Measurements from ENCODE around the gene C2orf15.
A peak's percentile ranks its signal among the peaks of the same experiment; 100 is the strongest.

Gene C2orf15

GRCh38 chr2:99180755-99181623 is 39.5 kb downstream of the C2orf15 start, which contains the start of the genes MITD1 and MRPL30 (continued):
- TF ChIP-seq, protein P1, sequence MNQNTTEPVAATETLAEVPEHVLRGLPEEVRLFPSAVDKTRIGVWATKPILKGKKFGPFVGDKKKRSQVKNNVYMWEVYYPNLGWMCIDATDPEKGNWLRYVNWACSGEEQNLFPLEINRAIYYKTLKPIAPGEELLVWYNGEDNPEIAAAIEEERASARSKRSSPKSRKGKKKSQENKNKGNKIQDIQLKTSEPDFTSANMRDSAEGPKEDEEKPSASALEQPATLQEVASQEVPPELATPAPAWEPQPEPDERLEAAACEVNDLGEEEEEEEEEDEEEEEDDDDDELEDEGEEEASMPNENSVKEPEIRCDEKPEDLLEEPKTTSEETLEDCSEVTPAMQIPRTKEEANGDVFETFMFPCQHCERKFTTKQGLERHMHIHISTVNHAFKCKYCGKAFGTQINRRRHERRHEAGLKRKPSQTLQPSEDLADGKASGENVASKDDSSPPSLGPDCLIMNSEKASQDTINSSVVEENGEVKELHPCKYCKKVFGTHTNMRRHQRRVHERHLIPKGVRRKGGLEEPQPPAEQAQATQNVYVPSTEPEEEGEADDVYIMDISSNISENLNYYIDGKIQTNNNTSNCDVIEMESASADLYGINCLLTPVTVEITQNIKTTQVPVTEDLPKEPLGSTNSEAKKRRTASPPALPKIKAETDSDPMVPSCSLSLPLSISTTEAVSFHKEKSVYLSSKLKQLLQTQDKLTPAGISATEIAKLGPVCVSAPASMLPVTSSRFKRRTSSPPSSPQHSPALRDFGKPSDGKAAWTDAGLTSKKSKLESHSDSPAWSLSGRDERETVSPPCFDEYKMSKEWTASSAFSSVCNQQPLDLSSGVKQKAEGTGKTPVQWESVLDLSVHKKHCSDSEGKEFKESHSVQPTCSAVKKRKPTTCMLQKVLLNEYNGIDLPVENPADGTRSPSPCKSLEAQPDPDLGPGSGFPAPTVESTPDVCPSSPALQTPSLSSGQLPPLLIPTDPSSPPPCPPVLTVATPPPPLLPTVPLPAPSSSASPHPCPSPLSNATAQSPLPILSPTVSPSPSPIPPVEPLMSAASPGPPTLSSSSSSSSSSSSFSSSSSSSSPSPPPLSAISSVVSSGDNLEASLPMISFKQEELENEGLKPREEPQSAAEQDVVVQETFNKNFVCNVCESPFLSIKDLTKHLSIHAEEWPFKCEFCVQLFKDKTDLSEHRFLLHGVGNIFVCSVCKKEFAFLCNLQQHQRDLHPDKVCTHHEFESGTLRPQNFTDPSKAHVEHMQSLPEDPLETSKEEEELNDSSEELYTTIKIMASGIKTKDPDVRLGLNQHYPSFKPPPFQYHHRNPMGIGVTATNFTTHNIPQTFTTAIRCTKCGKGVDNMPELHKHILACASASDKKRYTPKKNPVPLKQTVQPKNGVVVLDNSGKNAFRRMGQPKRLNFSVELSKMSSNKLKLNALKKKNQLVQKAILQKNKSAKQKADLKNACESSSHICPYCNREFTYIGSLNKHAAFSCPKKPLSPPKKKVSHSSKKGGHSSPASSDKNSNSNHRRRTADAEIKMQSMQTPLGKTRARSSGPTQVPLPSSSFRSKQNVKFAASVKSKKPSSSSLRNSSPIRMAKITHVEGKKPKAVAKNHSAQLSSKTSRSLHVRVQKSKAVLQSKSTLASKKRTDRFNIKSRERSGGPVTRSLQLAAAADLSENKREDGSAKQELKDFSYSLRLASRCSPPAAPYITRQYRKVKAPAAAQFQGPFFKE (tag by site-specific recombination; IDR thresholded peaks at IDR 0.05; ENCODE audit: borderline replicate concordance), result no peak
- TF ChIP-seq, protein P2, sequence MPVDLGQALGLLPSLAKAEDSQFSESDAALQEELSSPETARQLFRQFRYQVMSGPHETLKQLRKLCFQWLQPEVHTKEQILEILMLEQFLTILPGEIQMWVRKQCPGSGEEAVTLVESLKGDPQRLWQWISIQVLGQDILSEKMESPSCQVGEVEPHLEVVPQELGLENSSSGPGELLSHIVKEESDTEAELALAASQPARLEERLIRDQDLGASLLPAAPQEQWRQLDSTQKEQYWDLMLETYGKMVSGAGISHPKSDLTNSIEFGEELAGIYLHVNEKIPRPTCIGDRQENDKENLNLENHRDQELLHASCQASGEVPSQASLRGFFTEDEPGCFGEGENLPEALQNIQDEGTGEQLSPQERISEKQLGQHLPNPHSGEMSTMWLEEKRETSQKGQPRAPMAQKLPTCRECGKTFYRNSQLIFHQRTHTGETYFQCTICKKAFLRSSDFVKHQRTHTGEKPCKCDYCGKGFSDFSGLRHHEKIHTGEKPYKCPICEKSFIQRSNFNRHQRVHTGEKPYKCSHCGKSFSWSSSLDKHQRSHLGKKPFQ (tag by site-specific recombination; IDR thresholded peaks at IDR 0.05), result no peak
- TF ChIP-seq SETDB1 (IDR thresholded peaks at IDR 0.05; ENCODE audit: insufficient read length, low read length) (no peak), ZNF677 (tag by site-specific recombination; IDR thresholded peaks at IDR 0.05) (no peak), ZNF16 (tag by site-specific recombination; IDR thresholded peaks at IDR 0.05; ENCODE audit: low read depth) (no peak), ZBTB6 (tag by site-specific recombination; IDR thresholded peaks at IDR 0.05) (peak; percentile 54; the same call in 1 of the 2 replicates), KLF10 (tag by site-specific recombination; IDR thresholded peaks at IDR 0.05) (peak; percentile 54; the same call in 1 of the 2 replicates), ZNF837 (tag by site-specific recombination; IDR thresholded peaks at IDR 0.05) (no peak), ZNF221 (tag by site-specific recombination; IDR thresholded peaks at IDR 0.05; ENCODE audit: borderline replicate concordance) (no peak), ZSCAN23 (tag by site-specific recombination; IDR thresholded peaks at IDR 0.05) (0 out of 2 replicates have a peak, but pooled peaks have one; percentile 66), ZNF280C (tag by site-specific recombination; IDR thresholded peaks at IDR 0.05) (no peak), KLF1 (tag by site-specific recombination; IDR thresholded peaks at IDR 0.05) (no peak), ZNF362 (tag by site-specific recombination; IDR thresholded peaks at IDR 0.05) (no peak), ZBTB17 (tag by site-specific recombination; IDR thresholded peaks at IDR 0.05) (peak; percentile 93), ZSCAN30 (tag by site-specific recombination; IDR thresholded peaks at IDR 0.05) (peak; percentile 63), SCRT2 (tag by site-specific recombination; IDR thresholded peaks at IDR 0.05) (peak; percentile 40; the same call in 1 of the 2 replicates), ZIC2 (tag by site-specific recombination; IDR thresholded peaks at IDR 0.05) (0 out of 2 replicates have a peak, but pooled peaks have one; percentile 7), ZNF391 (tag by site-specific recombination; IDR thresholded peaks at IDR 0.05; ENCODE audit: borderline replicate concordance, low read depth) (peak; percentile 89; the same call in 1 of the 2 replicates), ZNF394 (tag by site-specific recombination; IDR thresholded peaks at IDR 0.05; ENCODE audit: borderline replicate concordance) (peak; percentile 68; the same call in 1 of the 2 replicates), ZNF138 (tag by site-specific recombination; IDR thresholded peaks at IDR 0.05; ENCODE audit: borderline replicate concordance) (no peak), BCL11B (tag by site-specific recombination; IDR thresholded peaks at IDR 0.05; ENCODE audit: low read depth) (no peak), ZFP37 (tag by site-specific recombination; IDR thresholded peaks at IDR 0.05) (peak; percentile 75; the same call in 1 of the 2 replicates), ZNF354C (tag by site-specific recombination; IDR thresholded peaks at IDR 0.05; ENCODE audit: borderline replicate concordance, low read depth) (no peak), MYNN (tag by site-specific recombination; IDR thresholded peaks at IDR 0.05; ENCODE audit: borderline replicate concordance) (no peak), ZNF624 (tag by site-specific recombination; IDR thresholded peaks at IDR 0.05) (0 out of 2 replicates have a peak, but pooled peaks have one; percentile 26), YY1 (tag by site-specific recombination; IDR thresholded peaks at IDR 0.05) (peak; percentile 60; the same call in 1 of the 2 replicates), ZNF548 (tag by site-specific recombination; IDR thresholded peaks at IDR 0.05) (no peak)
